GM21529 (cell line): ENCODE data around the gene NPEPL1.
"Not testable (repeated sequence)": the region's sequence is repeated elsewhere in the genome, so short reads cannot be mapped to it uniquely, and the experiment has no call there.

Experiments
- ATAC-seq: cut with Tn5 transposase; IDR thresholded peaks from one replicate; pipeline ENCODE4 v1.9.1; 2021; ENCODE audit not compliant: unreplicated experiment

The NPEPL1 gene

DNA sequence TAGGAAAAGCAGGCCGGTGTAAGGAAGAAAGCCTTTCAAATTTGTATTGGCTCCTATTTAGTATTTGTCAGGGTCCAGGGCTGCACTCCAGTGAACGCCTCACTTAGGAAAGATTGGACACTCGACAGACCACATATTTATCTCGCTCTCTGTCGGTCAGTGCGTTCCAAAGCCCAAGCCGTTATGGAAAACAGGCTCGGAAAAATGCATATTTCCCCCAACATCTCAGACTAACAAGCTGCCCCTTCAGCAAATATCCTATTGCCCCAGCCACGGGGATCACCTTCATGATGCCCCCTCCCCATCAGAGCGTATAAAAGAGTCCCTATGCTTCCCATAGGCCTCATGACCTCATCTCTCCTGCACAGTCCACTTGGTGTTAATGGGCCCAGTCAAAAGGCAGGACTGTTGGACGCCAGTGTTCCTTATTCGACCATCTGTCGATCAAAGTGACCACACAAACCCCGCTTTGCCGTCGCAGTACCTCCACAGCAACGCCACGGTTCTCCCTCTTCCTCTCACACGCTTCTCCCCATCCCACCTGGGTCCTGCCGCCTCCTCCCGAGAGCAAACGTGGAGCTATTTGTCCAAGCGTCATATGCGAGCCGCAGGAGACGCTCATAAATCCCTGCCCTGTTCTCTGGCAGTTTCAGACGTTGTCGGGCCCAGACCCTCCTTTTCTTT is 63.3 kb downstream of the NPEPL1 start:
- ATAC-seq = no peak

DNA sequence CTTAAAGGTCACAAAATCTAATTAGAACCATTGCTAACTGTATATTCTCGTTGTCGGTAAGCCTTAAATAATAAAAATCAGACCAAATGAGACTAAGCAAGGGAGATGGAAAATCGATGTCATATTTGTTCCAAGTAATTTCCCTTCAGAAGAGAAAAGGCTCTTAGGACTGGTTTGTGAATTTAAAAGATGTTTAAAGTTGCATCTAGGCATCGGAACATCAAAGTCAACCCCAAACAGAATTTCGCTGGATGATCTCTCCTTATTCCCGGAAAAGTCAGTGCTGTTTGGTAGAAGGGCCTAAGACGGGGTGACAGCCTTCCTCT is 63.8 kb downstream of the NPEPL1 start:
- ATAC-seq = no peak

DNA sequence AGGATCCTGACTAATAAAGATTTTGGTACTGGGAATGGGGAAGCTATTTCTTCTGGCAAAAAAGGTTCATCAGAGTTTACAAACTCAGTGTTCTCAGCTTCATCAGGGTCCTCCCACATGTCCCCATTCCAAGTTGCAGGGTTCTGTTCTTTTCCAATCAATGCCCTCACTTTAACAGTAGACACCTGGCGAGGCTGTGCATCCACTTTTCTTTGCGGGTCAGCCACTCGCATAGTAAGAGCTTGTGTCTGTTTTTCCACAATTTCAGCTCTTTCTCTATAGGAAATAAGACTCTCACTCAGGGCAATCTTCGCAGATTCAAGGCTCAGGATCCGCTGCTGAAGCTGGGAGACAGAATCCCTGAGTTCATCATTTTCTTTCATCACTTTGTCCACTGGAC is 65.0 kb downstream of the NPEPL1 start:
- not testable (repeated sequence) for ATAC-seq

DNA sequence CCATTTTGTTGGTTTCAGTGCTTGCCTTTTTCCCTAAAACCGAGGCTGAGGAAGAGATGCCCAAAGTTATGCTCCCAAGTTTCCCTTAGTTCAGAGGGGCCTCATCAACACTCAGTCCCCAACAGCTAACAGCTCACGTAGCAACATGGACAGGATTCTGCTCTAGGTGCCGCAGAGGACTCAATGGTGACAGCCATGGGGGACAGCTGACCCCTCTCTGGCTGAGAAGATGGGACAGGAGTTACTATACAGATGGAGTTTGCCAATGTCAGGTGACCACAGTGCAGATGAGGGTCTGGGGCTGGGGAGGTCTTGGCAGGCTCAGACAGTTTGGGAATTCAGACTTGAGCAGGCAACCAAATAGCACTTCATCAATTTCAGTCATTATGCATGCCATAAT is 67.3 kb downstream of the NPEPL1 start:
- no peak for ATAC-seq

DNA sequence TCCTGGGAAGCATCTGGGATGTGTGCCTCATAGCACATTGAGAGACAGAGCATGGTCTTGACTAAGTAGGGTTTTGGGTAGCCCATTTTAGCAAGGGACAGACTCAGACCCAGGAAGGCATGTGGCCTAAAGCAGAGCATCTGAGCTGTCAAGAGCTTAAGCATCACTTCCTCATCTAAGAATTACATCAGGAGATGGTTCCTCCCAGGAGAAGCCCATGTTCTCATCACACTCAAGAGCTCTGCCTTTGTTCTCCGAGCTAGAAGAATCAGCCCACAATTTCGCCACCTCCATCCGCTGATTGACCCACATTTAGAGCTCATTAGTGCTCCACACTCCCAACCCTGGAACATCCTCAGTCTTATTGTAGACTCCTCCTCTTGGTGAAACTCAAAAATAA is 68.3 kb downstream of the NPEPL1 start:
- no peak for ATAC-seq

DNA sequence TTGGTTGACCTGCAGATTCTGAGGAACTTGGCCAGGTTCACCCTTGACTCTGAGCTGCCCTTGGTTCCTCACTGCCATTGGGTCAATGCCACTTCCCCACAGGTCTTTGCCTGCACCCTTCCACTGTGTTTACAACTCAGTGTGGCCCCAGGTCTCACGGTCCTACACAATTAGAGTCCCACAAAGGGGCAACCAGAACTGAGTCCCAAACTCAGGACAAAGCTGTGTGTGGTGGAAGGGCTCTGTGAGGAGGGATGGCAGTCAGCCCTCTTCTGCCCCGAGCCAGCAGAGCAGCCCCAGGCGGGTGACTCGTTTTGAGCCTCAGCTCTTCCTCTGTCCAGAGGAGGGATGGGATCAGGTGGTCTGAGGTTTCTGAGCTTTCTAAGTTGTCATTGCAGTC is 69.5 kb downstream of the NPEPL1 start:
- ATAC-seq = no peak

DNA sequence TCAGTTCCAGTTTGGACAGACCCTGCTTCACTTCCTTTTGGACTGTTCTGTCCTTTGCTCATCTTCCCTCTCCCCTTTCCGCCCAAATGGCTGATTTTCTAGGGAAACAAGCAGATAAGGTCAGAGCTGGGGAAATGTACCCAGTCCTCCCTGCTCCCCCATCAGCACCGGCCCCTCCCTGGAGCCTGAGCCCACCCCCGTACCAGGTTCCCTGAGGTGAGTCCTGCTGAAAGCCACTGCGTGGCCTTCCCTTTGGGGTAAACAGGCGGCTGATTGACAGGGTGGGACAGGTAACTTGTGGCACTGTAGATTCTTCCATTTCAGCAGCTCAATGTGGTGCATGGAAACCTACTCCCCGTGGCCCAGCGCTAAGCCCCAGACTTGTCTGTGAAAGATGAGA is 70.5 kb downstream of the NPEPL1 start:
- no peak for ATAC-seq
